Activated CD8-positive, alpha-beta T cell treated with anti-CD3 and anti-CD28 coated beads for 36 hours (primary cell): ENCODE measurements around the gene STAMBPL1. TPM values are rescaled to one million over a fixed set of nuclear protein-coding genes. Genes with fewer than 3 reads are reported as not detected.
A peak's percentile ranks its signal among the peaks of the same experiment; 100 is the strongest.
"Not testable (repeated sequence)": the region's sequence is repeated elsewhere in the genome, so short reads cannot be mapped to it uniquely, and the experiment has no call there.

Experiments
- ATAC-seq: fragments of 200-7000 bp; cut with Tn5 transposase; one replicate; pipeline ENCODE4 v1.10.0; 2021; ENCODE audit warnings: mild to moderate bottlenecking, moderate library complexity
- CTCF ChIA-PET: fragments of 350-600 bp; sonication (Branson Sonifier 250); formaldehyde crosslinking; loops from one replicate; lab custom pipeline; 2021; ENCODE audit warnings: antibody characterized with exemption; lab: Charles Lee
- POLR2A ChIA-PET: fragments of 350-600 bp; sonication (Branson Sonifier 250); formaldehyde crosslinking; loops from one replicate; lab custom pipeline; 2021; ENCODE audit warnings: antibody characterized with exemption; lab: Charles Lee
- DNase-seq: peaks from one replicate; pipeline ENCODE4 v3.0.0-alpha.2; 2020
- H3K27ac Mint-ChIP-seq: one replicate; pipeline ENCODE4 v1.8.0; 2021; ENCODE audit warnings: mild to moderate bottlenecking, mixed read lengths
- H3K27me3 Mint-ChIP-seq: one replicate; pipeline ENCODE4 v1.8.0; 2021; ENCODE audit warnings: mixed read lengths
- H3K36me3 Mint-ChIP-seq: one replicate; pipeline ENCODE4 v1.8.0; 2021; ENCODE audit warnings: low read depth, mixed read lengths
- H3K4me1 Mint-ChIP-seq: one replicate; pipeline ENCODE4 v1.8.0; 2021; ENCODE audit warnings: low read depth, mixed read lengths
- H3K4me3 Mint-ChIP-seq: one replicate; pipeline ENCODE4 v1.8.0; 2021; ENCODE audit warnings: mild to moderate bottlenecking, moderate library complexity, mixed read lengths
- H3K9me3 Mint-ChIP-seq: one replicate; pipeline ENCODE4 v1.8.0; 2021; ENCODE audit warnings: mixed read lengths
- intact Hi-C: fragments of 100-400 bp; cut with micrococcal nuclease; formaldehyde crosslinking; loops from one replicate; pipeline ENCODE4 v1.10.0; 2022
- total RNA-seq, 2 experiments: library from RNA; stranded (reverse); gene quantifications; one replicate each; pipeline ENCODE4 v1.2.3, GENCODE V29; 2021
- TF ChIP-seq, protein P1 (sequence below): fragments of 200-600 bp; IDR thresholded peaks from one replicate; pipeline ENCODE4 v1.8.0; 2022; ENCODE audit warnings: antibody characterized with exemption, mild to moderate bottlenecking

The STAMBPL1 gene
- total RNA-seq, 2 experiments from 2014 or later, result 71.1 to 76.5 TPM

DNA sequence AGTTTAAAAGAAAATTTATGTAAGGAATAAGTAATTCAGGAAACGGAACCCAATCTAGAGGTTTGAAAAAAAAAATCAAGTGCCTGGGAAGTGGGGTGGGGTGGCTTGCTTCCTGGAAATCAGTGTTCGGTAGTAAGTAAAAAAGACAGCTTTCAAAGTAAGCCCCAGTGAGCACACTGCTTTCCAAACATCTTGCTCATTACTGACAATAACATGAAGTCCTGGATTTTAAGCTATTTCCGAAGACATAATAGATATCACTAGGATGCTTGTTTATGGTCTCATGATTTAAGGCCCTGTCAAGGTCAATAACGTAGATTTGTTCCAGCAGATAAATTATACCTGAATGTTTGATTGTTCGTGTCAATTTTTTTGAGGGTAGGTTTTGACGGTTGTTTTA is 1.3 kb downstream of the STAMBPL1 start:
- ChIA-PET POLR2A (interaction anchor here (0.7 to 2.9 kb wide), 13 partner anchors 13 to 110 kb away, joined by 3 to 16 read pairs (median 4); partner anchors contain the start of gene FAS), CTCF (interaction anchor here (0.9 to 2.7 kb wide), 8 partner anchors 10 to 53 kb away, joined by 3 to 18 read pairs (median 6); no protein-coding TSS in a partner anchor)
- DNase-seq (peak; percentile 26), ATAC-seq (no peak)
- TF ChIP-seq, protein P1, sequence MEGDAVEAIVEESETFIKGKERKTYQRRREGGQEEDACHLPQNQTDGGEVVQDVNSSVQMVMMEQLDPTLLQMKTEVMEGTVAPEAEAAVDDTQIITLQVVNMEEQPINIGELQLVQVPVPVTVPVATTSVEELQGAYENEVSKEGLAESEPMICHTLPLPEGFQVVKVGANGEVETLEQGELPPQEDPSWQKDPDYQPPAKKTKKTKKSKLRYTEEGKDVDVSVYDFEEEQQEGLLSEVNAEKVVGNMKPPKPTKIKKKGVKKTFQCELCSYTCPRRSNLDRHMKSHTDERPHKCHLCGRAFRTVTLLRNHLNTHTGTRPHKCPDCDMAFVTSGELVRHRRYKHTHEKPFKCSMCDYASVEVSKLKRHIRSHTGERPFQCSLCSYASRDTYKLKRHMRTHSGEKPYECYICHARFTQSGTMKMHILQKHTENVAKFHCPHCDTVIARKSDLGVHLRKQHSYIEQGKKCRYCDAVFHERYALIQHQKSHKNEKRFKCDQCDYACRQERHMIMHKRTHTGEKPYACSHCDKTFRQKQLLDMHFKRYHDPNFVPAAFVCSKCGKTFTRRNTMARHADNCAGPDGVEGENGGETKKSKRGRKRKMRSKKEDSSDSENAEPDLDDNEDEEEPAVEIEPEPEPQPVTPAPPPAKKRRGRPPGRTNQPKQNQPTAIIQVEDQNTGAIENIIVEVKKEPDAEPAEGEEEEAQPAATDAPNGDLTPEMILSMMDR, result no peak
- peaks cover 39% of the 10 kb centered on the region for H3K36me3 Mint-ChIP-seq
- peak overlapping the region; percentile 98 for H3K27ac Mint-ChIP-seq
- H3K9me3 Mint-ChIP-seq, result no peaks in the 10 kb centered on the region
- no peaks in the 10 kb centered on the region for H3K27me3 Mint-ChIP-seq
- intact Hi-C loops, result no loop called here
- H3K4me3 Mint-ChIP-seq, result peak overlapping the region; percentile 91
- peaks cover 69% of the 10 kb centered on the region for H3K4me1 Mint-ChIP-seq

DNA sequence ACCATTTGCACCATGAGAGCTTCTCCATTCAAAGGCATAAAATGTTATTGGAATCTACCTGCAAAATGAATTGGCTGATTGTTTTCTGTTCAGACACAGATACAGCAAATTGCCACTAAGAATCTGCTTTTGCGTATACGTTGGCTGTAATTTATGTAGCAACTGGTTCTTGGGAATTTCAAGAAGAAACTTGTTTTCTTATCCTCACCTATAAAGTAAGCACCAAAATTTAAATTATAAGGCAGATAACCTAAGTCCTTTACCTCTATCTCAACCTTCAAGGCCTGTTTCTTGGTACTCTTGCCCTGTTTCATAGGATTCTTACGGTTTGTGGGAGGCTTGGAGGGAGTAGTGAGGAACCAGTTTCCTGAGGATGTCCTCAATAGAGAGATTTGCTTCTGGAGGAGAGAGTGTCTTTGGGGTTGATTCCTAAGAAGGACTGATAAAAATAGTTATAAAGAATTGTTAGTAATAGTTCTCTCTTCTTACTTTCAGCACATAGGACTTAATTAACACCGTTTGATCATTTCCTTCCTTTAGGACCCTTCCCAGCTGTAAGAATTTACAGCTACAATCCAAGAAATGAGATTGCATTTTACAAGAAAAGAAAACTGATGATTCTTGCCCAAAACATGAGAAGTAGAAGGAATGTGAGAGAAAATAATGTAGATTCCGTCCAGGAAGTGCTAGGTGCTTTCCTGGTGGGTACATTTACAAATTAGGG is 2.0 kb downstream of the STAMBPL1 start:
- Mint-ChIP-seq H3K9me3 (no peaks in the 10 kb centered on the region), H3K36me3 (peaks cover 39% of the 10 kb centered on the region), H3K27me3 (no peaks in the 10 kb centered on the region), H3K27ac (peak overlapping the region; percentile 98), H3K4me3 (peak overlapping the region; percentile 91), H3K4me1 (peaks cover 74% of the 10 kb centered on the region)
- POLR2A ChIA-PET, result interaction anchor here (0.7 to 2.9 kb wide), 11 partner anchors 13 to 109 kb away, joined by 3 to 16 read pairs (median 4); partner anchors contain the start of gene FAS
- intact Hi-C loops, result no loop called here
- ATAC-seq, result no peak
- CTCF ChIA-PET, result interaction anchor here (0.9 to 2.7 kb wide), 8 partner anchors 9 to 52 kb away, joined by 3 to 18 read pairs (median 6); no protein-coding TSS in a partner anchor
- DNase-seq, result no peak
- TF ChIP-seq, protein P1, result no peak

DNA sequence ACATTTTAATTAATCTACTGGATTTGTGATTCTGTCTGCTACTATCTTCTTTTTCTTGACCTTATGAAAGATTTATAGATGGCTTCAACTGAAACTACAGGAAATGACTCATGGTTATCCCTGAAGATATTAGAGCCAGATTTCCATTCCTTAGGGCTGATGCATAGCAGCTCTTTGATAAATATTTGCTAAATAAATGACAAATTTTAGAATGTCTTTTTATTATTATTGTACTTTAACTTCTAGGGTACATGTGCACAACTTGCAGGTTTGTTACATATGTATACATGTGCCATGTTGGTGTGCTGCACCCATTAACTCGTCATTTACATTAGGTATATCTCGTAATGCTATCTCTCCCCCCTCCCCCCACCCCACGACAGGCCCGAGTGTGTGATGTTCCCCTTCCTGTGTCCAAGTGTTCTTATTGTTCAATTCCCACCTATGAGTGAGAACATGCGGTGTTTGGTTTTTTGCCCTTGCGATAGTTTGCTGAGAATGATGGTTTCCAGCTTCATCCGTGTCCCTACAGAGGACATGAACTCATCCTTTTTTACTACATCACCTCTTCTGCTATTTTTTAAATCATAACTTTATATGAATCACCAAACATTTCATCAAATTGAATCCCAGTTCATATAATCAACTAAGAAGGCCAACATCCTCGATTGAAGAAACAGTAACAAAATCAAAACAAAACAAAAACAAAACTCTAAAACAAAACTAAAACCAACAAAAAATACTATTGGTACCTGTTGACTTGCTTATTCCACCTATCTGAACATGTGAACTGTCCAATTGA is 2.8 kb downstream of the STAMBPL1 start:
- H3K36me3 Mint-ChIP-seq, result peaks cover 39% of the 10 kb centered on the region
- H3K27ac Mint-ChIP-seq, result peak overlapping the region; percentile 98
- peak overlapping the region; percentile 91 for H3K4me3 Mint-ChIP-seq
- H3K9me3 Mint-ChIP-seq, H3K27me3 Mint-ChIP-seq, DNase-seq, intact Hi-C loops, ATAC-seq: not testable (repeated sequence)
- ChIA-PET CTCF (interaction anchor here (1.8 to 2.7 kb wide), 4 partner anchors 9 to 52 kb away, joined by 6 to 18 read pairs (median 10); no protein-coding TSS in a partner anchor), POLR2A (interaction anchor here (1.1 to 1.9 kb wide), 3 partner anchors 14 to 108 kb away, joined by 3 to 11 read pairs (median 7); partner anchors contain the start of gene FAS)
- peaks cover 71% of the 10 kb centered on the region for H3K4me1 Mint-ChIP-seq

DNA sequence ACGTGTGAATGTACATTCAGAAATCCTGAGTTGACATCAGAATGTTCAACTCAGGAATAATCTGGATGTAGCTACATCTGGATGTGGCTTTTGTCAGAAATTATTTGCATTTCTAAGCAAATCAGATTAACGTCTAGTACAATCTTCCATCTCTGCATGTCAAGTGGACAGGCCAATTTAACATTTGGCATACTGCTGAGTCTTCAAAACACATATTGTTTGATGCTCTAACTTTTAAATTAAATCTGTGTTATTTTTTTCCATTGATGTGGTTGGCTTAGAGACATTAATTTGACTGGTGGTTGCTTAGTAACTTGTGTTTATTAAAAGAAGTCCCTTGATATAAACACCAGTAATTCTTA is 3.4 kb downstream of the STAMBPL1 start:
- ChIA-PET POLR2A (interaction anchor here (1.7 kb wide), 1 partner anchor 14 kb away, joined by 7 read pairs; no protein-coding TSS in a partner anchor), CTCF (interaction anchor here (2.7 to 2.8 kb wide), 2 partner anchors 17 to 48 kb away, joined by 14 to 18 read pairs; no protein-coding TSS in a partner anchor)
- Mint-ChIP-seq H3K4me3 (peak overlapping the region; percentile 91), H3K27ac (peak overlapping the region; percentile 98), H3K27me3 (no peaks in the 10 kb centered on the region), H3K36me3 (peaks cover 44% of the 10 kb centered on the region), H3K4me1 (peaks cover 71% of the 10 kb centered on the region), H3K9me3 (no peaks in the 10 kb centered on the region)
- no peak for ATAC-seq
- TF ChIP-seq, protein P1, result no peak
- intact Hi-C loops, result no loop called here
- no peak for DNase-seq

DNA sequence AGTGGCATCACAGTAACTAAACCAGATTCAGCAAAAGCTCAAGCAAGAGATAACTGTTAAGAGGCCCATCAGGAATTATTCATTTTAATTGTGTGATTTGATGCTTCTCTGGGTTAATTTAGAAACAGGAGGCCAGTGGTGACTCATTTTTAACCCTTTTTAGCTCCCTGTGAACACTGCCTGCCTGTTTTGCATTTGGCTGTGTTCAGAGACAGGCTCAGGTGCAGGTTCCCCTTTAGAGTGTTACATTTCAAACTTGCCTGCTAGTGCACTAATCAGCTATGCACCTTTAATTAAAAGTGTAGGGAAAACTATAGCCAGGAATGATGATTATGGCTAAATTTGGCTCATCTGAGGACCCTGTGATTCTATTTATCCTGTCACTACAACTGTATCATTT is 6.5 kb downstream of the STAMBPL1 start:
- no peaks in the 10 kb centered on the region for H3K27me3 Mint-ChIP-seq
- no peak overlapping the region for H3K4me3 Mint-ChIP-seq
- CTCF ChIA-PET, result interaction anchor here (2.0 to 4.4 kb wide), 5 partner anchors 9 to 51 kb away, joined by 7 to 18 read pairs (median 13); no protein-coding TSS in a partner anchor
- TF ChIP-seq, protein P1, result no peak
- intact Hi-C loops, result no loop called here
- H3K4me1 Mint-ChIP-seq, result peaks cover 81% of the 10 kb centered on the region
- DNase-seq (peak; percentile 44), ATAC-seq (peak; percentile 90)
- POLR2A ChIA-PET, result interaction anchor here (1.1 to 2.5 kb wide), 3 partner anchors 9 to 15 kb away, joined by 5 to 10 read pairs (median 6); no protein-coding TSS in a partner anchor
- H3K9me3 Mint-ChIP-seq, result no peaks in the 10 kb centered on the region
- H3K36me3 Mint-ChIP-seq, result peaks cover 42% of the 10 kb centered on the region
- H3K27ac Mint-ChIP-seq, result peak overlapping the region; percentile 5
